ENCODE measurements around the gene NFIX.

GRCh38 chr19:13100031-13100588, 104.8 kb downstream of the NFIX start:
- no peak for TF ChIP-seq BCL6 (CRISPR knock-in tag; IDR thresholded peaks at IDR 0.05)
- no peak for TF ChIP-seq BRF2 (CRISPR knock-in tag; IDR thresholded peaks at IDR 0.05)
- no peak for TF ChIP-seq ZNF280D (CRISPR knock-in tag; IDR thresholded peaks at IDR 0.05)
- no peak for TF ChIP-seq CTCF (CRISPR knock-in tag; IDR thresholded peaks at IDR 0.05)
- TF ChIP-seq ZBTB46 (CRISPR knock-in tag; IDR thresholded peaks at IDR 0.05; ENCODE audit: borderline replicate concordance) = no peak
- no peak for TF ChIP-seq MED8 (CRISPR knock-in tag; IDR thresholded peaks at IDR 0.05; ENCODE audit: insufficient replicate concordance)
- TF ChIP-seq ZNF318 (CRISPR knock-in tag; IDR thresholded peaks at IDR 0.05) = no peak
- TF ChIP-seq CENPX (CRISPR knock-in tag; IDR thresholded peaks at IDR 0.05) = no peak
- TF ChIP-seq EP300 (IDR thresholded peaks at IDR 0.05; ENCODE audit: low read depth in 2 of 2, low read length in 2 of 2) = no peak
- no peak for TF ChIP-seq EP300 (CRISPR knock-in tag; IDR thresholded peaks at IDR 0.05; ENCODE audit: borderline replicate concordance)
